HG03460 (cell line): Measurements from ENCODE around the gene TOGARAM1.

Experiments used
- ATAC-seq: cut with Tn5 transposase; IDR thresholded peaks from one replicate; pipeline ENCODE4 v1.9.1; 2021; ENCODE audit not compliant: unreplicated experiment

Gene TOGARAM1, protein sequence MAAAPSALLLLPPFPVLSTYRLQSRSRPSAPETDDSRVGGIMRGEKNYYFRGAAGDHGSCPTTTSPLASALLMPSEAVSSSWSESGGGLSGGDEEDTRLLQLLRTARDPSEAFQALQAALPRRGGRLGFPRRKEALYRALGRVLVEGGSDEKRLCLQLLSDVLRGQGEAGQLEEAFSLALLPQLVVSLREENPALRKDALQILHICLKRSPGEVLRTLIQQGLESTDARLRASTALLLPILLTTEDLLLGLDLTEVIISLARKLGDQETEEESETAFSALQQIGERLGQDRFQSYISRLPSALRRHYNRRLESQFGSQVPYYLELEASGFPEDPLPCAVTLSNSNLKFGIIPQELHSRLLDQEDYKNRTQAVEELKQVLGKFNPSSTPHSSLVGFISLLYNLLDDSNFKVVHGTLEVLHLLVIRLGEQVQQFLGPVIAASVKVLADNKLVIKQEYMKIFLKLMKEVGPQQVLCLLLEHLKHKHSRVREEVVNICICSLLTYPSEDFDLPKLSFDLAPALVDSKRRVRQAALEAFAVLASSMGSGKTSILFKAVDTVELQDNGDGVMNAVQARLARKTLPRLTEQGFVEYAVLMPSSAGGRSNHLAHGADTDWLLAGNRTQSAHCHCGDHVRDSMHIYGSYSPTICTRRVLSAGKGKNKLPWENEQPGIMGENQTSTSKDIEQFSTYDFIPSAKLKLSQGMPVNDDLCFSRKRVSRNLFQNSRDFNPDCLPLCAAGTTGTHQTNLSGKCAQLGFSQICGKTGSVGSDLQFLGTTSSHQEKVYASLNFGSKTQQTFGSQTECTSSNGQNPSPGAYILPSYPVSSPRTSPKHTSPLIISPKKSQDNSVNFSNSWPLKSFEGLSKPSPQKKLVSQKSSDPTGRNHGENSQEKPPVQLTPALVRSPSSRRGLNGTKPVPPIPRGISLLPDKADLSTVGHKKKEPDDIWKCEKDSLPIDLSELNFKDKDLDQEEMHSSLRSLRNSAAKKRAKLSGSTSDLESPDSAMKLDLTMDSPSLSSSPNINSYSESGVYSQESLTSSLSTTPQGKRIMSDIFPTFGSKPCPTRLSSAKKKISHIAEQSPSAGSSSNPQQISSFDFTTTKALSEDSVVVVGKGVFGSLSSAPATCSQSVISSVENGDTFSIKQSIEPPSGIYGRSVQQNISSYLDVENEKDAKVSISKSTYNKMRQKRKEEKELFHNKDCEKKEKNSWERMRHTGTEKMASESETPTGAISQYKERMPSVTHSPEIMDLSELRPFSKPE (N-terminal part only)

DNA sequence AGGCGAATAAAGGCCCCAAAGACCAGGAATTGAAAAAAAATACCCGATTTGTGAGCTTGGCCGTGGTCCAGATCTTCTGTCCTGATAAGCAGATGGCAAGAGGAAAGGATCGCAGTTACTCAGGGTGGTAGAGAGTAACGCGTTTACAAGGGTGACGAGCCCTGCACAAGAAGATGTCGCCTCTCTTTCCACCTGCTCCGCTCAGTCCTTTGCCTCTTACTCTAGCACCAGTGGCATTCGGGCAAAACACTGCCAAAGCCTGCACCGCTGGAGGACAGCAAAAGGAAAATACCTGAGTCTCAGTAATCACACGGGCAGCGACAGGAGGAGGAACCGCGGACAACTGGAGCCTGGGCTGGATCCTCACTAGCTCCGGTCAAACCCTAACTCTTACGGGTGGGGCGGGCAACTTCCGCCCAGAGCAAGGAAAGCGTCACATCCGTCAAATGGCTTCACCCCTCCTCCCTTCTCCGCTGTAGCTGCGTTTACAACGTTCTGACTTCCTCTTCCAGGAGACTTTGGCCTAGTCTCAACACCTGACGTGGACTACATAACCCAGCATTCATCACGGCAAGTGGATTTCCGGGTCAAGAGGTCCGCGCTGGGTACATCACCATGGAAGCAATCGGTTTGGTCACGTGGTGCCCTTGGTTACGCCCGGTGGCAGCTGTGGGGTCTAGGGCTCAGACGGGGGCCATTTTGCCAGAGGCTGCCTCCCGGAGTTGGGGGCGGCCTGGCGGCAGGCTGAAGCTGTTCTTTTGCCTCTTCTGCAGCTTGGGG, at the start of gene TOGARAM1, which contains the start of gene KLHL28:
TOGARAM1 (plus strand) TSS at position 637 of the 780 bp plus-strand sequence. CDS start 232 bp downstream, outside the sequence.
KLHL28 (minus strand) TSS at position 394 of the 780 bp plus-strand sequence. CDS start 16,019 bp downstream, outside the sequence.
- ATAC-seq = peak; percentile 90

DNA sequence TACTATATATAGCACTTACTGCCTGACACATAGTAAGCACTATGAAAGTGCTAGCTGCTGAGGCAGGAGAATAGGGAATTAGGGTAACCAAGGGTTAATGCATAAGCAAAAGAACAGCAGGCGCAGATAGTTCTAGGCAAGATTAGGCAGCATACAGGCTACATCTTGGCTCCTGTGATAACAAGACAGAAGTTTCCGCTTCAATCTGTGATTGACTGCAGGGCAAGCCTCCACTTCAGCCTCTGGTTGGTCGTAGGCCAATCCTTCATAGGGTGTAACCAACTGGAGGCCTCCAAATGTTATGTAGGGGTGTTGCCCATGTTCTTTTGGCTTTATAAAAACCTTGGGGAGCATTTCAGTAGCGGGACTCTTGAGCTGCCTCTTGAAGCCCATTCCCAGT, 47.1 kb upstream of the TOGARAM1 start:
- ATAC-seq = no peak

DNA sequence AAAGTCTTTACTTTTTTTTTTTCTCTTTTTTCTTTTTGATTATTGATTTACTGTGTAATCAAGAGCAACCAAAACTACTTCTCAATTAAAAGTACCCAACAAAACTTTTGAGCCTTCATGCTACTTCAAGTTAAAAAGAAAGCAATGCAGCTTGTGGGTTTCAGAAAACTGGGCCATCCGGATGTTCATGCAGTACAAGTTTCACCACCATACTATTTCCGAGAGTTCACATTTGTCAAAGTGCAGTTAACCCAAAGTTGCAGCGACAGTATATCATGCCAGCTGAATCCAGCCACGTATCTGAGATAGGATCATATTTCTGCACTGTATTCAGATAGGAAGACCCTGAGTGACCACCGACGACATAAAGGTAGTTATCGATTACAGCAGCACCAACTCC, 33.2 kb upstream of the TOGARAM1 start:
- ATAC-seq = no peak

DNA sequence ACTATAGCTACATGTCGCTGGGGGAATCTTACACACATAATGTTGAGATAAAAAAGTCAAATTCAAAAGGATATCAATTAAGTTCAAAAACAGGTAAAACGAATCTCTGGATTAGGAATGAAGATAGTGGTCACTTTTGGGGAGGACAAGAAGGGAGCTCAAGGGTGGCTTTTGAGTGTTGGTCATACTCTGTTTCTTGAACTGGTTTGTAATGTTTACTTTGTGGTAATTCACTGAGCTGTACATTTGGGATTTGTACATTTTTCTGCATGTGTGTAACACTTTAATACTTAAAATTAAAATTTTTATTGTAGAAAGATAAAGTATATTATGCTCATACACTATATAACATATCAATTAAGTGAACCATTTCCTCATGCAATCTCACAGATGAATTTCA, 26.8 kb upstream of the TOGARAM1 start:
- no peak for ATAC-seq

DNA sequence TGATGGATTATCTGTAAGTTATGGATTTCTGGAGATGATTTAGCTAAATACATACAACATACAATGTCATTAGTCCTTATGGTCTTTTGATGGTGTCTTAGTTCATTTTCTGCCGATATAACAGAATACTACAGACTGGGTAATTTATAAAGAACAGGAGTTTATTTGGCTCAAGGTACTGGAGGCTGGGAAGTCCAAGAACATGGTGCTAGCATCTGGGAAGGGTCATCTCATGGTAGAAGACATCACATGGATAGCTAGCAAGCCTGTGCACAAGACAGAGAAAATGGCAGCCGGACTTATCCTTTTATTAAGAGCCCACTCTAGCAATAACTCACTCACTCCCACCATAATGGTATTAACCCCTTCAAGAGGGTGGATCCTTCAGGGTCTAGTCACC, 24.4 kb upstream of the TOGARAM1 start:
- no peak for ATAC-seq

DNA sequence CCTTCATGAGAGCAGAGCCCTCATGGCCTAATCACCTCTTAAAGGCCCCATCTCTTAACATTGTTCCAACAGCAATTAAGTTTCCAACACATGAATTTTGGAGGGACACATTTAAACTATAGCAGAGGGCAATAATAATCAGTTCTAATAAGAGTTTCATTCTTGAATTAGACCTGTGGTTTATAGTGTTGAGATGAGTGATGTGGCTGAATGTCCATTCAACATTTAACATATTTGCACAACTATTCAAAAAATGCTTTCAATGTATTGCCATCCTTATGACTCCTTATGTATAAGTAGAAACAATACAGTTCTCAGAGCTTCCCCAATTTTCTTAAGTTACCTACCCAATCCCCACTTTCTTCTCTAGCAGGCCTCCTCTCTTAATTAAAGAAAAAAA, 21.8 kb upstream of the TOGARAM1 start:
- ATAC-seq = no peak

DNA sequence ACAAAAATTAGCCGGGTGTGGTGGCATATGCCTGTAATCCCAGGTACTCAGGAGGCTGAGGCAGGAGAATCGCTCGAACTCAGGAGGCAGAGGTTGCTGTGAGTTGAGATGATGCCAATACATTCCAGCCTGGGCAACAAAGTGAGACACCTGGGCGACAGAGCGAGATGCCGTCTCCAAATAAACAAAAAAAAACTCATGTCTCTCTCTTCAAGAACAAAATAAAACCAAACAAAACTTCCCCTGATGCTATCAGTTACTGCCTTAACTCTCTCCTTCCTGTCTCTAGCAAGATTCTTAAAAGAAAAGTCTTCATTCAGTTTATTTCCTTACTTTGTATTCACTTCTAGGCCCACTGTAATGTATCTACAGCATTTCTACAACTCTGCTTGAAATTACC, 21.0 kb upstream of the TOGARAM1 start:
- no peak for ATAC-seq

DNA sequence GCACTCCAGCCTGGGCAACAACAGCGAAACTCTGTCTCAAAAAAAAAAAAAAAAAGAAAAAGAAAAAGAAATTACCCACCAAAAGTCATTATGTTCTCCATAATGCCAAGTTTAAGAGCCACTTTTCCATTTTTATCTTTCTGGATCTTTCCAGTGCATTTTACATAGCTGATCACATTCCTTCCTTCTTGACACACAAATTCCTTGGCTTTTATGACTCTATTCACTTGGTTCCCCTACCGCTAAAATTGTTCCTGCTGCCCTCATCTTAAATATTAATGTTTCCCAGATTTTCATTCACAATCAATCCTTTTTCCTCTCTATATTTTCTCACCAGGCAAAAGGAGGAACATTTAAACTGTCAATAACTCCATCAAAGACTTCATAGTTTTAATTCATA, 20.4 kb upstream of the TOGARAM1 start:
- ATAC-seq = no peak

DNA sequence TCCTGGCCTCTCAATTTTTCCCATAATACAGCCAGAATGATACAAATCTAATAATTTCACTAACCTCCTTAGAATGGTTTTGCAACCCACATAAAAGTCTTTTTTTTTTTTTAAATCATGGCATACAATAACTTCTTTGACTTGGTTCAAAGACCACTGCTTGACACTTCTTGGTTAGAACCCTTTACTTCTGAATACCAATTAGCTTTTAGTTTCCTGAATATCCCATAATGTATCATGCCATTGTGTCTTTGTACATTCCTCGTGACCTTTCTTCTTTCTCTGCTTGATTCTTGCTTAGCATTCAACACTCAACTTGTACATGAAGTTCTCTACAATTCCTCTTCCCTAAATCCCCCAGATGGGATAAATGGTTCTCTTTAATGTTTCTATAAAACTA, 19.6 kb upstream of the TOGARAM1 start:
- ATAC-seq = no peak

DNA sequence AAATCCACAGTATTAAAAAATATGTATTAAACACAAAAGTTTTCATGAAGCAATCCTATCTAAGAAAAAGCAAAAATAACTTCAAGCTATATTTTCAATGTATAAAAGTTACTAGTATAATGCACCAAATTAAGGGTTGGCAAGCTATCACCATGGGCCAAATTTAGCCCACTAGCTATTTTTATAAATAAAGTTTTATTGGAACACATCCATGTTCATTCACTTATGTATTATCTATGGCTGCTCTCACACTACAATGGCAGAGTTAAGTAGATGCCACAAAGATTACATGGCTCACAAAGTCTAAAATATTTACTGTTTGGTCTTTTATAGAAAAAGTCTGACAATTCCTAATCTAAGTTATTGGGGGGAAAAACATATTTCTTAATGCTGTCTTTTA, 17.9 kb upstream of the TOGARAM1 start:
- no peak for ATAC-seq

DNA sequence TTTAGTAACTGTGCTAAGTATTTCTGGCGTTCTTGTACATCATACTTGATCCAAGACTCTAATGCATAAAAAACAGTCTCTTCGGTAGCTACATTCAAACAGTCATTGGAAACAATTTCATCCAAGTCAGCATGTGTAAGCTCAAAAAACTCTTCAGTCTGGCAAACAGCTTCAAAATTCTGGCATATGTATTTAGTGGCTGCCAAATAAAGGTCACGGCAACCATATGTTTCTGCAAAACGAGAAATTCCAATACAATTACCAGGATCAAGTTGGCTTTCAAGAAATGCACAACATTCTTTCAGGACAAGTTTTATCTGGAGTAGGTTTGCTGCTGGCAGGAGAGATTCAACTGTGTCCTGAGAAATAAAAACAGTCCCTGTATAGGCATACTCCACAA, 16.7 kb upstream of the TOGARAM1 start:
- ATAC-seq = no peak

DNA sequence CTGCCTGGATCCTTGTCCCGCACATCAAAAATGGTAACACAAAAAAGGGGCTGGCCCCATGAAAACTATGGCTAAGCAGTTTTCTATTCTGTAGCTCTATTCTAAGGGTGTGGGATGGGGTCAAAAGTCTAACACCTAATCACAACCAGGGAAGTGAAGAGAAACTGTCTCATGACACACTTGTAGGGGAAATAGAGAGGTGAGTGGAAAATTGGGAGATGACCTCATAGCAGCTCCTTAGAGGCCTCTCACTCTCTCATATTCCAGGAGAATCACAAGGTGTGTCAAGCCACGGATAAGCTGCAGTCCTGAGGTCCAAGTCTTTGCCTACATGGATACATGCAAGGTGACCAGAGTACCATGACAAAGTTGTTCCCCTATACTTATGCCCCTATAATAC, 10.9 kb upstream of the TOGARAM1 start:
- no peak for ATAC-seq

DNA sequence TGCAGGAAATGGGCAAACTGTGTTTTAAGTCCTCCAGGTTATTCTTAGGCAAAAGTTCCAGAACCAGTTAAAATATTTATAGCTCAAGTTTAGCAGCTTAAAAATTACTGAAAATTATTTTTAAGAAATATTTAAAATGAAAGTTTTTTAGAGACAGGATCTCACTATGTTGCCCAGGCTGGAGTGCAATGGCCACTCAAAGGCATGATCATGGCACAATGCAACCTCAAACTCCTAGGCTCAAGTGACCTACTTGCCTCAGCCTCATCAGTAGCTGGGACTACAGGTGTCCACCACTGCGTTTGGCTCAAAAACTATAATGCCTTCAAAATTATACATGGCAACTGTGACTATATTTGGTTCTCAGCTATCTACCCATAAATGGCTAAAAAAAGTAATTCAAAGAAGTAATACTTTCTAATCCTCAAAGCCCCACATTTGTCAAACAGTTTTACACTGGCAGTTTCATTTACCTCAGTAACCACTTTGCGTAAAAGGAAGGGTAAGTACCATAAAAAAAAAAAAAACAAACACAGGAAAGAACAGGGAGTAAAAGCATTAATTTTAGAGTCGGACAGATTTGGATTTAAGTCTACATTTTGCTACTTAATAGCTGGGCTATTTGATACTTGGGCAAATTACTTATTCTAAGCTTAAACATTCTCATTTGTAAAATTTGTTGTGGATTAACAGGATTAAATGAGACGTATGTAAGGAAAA, 9.4 kb upstream of the TOGARAM1 start:
- ATAC-seq = no peak

DNA sequence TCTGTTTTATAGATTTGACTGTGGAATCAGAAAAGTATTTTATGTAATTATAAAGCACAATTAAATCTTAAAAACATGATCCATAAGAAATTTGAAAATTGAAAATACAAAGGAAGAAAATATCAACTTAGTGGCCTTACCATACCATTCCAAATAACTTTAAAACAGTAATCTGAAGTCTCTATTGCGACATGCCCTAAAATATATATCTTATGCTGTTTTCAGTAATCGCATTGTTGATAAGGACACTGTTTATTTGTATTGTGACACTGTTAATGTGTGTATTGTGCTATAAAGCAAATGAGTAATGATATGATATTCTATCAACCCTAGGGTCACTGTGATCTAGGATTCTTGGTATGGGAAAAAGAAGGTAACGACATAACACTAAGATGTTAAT, 7.2 kb upstream of the TOGARAM1 start:
- ATAC-seq = no peak

DNA sequence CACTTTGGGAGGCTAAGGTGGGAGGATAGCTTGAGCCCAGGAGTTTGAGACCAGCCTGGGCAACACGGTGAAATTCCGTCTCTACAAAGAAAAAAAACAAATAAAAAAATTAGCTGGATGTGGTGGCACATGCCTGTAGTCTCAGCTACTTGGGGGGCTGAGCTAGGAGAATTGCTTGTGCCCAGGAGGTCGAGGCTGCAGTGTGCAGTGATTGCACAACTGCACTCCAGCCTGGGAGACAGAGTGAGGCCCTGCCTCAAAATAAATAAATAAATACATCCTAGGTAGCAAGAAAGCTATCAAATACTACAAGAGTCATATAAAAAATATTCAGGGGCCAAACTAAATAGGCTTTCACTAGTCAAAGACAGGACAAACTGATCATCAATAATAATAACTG, 6.5 kb upstream of the TOGARAM1 start:
- ATAC-seq = no peak

DNA sequence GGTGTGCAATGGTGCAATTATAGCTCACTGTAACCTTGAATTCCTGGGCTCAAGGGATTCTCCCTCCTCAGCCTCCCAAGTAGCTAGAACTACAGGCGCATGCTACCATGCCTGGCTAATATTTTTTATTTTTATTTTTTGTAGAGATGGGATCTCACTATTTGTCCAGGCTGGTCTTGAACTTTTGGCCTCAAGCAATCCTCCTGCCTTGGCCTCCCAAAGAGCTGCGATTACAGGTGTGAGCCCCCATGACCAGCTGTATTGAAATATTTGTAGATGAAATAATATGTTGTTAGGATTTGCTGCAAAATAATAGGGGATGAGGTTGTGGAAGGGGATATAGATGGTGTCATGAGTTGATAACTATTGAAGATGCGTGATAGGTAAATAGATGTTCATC, 5.1 kb upstream of the TOGARAM1 start:
- no peak for ATAC-seq

DNA sequence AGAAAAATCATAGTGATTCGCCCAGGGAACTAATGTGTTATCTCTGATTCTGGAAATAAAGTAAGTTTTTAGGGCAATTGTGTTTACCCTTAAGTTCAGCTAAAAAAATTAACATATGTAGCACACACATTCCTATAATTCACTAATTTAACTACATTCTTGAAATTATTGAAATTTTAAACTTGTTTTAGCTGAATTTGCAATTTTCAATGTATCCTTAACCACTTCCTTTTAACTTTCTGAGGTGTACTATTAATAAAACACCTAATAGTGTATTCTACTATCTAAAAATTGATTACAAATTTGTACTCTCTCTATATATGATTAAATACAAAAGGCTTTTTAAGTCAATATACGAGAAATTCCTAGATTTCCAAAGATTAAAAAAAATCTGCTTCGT, 2.5 kb upstream of the TOGARAM1 start:
- no peak for ATAC-seq

DNA sequence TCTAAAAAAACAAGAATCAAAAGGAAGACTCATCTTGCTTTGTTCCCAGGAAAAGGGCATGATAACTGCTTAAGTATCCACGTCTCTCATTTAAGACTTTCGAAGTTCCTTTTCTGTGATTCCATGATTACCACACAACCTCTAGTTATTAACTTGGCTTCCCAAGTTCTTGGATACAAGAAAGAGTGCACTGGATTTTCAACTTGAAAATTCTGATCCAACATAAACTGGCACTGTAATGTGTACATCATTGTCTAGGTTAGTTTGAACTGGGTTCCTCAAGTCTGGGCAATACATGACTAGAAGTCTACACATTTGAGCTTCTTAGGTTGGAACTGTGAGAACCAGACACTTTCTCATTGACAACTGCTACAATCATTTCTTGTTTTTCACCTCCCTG, 1.8 kb upstream of the TOGARAM1 start:
- ATAC-seq = no peak

DNA sequence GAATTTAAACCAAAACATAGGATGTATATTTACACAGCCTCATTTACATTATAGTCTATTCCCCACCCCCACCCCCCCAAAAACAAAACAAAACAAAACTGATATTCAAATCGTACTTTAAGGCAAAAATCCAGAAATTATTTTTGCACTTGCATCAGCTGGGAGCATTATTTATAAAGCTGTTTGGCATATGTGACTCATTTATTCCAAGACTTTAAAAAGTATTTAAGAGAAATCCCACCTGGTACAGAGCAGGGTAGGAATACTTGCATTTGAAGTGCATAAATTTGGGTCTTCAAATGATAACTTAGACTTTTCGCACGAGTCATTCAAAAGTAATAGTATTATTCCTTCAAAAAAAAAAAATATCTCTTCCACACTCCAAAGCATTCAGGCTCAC, 1.3 kb upstream of the TOGARAM1 start:
- ATAC-seq = no peak

DNA sequence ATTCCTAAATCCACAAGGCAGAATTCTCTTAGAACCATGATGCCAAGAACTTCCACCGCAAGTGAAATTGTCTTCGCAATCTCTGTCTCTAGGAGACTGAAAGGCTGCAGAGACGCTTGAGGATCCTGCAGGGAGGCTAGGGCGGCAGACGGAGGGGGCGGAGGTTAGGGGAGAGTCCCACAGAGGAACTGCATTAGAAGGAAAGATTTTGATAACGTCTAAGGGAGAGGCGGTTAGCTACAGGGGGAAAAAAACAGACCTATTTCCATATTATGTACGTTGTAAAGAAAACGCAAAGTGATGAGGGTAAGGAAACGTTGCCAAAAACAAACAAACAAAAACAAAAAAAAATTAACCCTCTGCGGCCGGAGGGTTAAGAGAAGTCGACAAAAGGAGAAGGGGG, 838 bp upstream of the TOGARAM1 start:
- peak; percentile 27 for ATAC-seq
